PC-3 (cell line): Measurements from ENCODE around the gene BARHL1. TPM values are rescaled to one million over a fixed set of nuclear protein-coding genes. Genes with fewer than 3 reads are reported as not detected.

Source experiments
- ATAC-seq: fragments of 200-7000 bp; cut with Tn5 transposase; 2 replicates; pipeline ENCODE4 v1.9.1; 2020; ENCODE audit warnings: mild to moderate bottlenecking, moderate library complexity
- Bru-seq: library from RNA; stranded (reverse); fragments of 400-500 nt; gene quantifications from one replicate; lab custom pipeline; 2021; lab: Mats Ljungman, UMichigan
- BruChase-seq, 2 experiments: library from RNA; stranded (reverse); fragments of 400-500 nt; gene quantifications; one replicate each; lab custom pipeline; 2021; lab: Mats Ljungman, UMichigan
- BruUV-seq: library from RNA; stranded (reverse); fragments of 400-500 nt; replicated peaks from 2 replicates; lab custom pipeline; 2021; lab: Mats Ljungman, UMichigan
- CTCF ChIA-PET: fragments of 300-600 bp; sonication (Branson Sonifier 250); formaldehyde crosslinking; loops from one replicate; lab custom pipeline; 2022; ENCODE audit warnings: antibody characterized with exemption; lab: Charles Lee
- POLR2A ChIA-PET: fragments of 300-600 bp; sonication (Branson Sonifier 250); formaldehyde crosslinking; loops from one replicate; lab custom pipeline; 2022; ENCODE audit warnings: antibody characterized with exemption; ENCODE audit not compliant: unreplicated experiment; lab: Charles Lee
- DNase-seq: peaks from one replicate; pipeline ENCODE4 v3.0.0-alpha.2; 2015
- H2AFZ ChIP-seq: fragments of 300-600 bp; sonication (generic); 2 replicates; pipeline ENCODE4 v1.6.0; 2016; ENCODE audit warnings: antibody characterized with exemption, low read length
- H3F3A ChIP-seq: fragments of 300-600 bp; sonication (generic); one replicate; pipeline ENCODE4 v1.6.0; 2017; ENCODE audit warnings: antibody characterized with exemption, low read length, control low read depth, mild to moderate bottlenecking; ENCODE audit not compliant: unreplicated experiment
- H3K27ac ChIP-seq: fragments of 300-600 bp; sonication (generic); 2 replicates; pipeline ENCODE4 v1.5.1; 2016; ENCODE audit warnings: mild to moderate bottlenecking, low read length
- H3K27me3 ChIP-seq: fragments of 300-600 bp; sonication (generic); 2 replicates; pipeline ENCODE4 v1.6.1; 2016; ENCODE audit warnings: low read length, mixed read lengths
- H3K36me3 ChIP-seq: fragments of 300-600 bp; sonication (generic); 2 replicates; pipeline ENCODE4 v1.6.1; 2016; ENCODE audit warnings: low read depth, mixed run types, low read length, mixed read lengths
- H3K4me1 ChIP-seq: fragments of 300-600 bp; sonication (generic); 2 replicates; pipeline ENCODE4 v1.5.1; 2016; ENCODE audit warnings: low read length; ENCODE audit not compliant: insufficient read depth
- H3K4me2 ChIP-seq: fragments of 300-600 bp; sonication (generic); 2 replicates; pipeline ENCODE4 v1.6.0; 2016; ENCODE audit warnings: low read length
- H3K4me3 ChIP-seq: fragments of 300-600 bp; sonication (generic); 2 replicates; pipeline ENCODE4 v1.5.1; 2016; ENCODE audit warnings: mild to moderate bottlenecking, low read length, mixed read lengths
- H3K79me2 ChIP-seq: fragments of 300-600 bp; sonication (generic); 2 replicates; pipeline ENCODE4 v1.6.1; 2017; ENCODE audit warnings: low read length, mixed read lengths
- H3K9ac ChIP-seq: fragments of 300-600 bp; sonication (generic); 2 replicates; pipeline ENCODE4 v1.6.0; 2016; ENCODE audit warnings: mild to moderate bottlenecking, low read length
- H3K9me2 ChIP-seq: fragments of 300-600 bp; sonication (generic); replicated peaks from 2 replicates; pipeline ENCODE4 v1.6.1; 2016; ENCODE audit warnings: mixed run types, low read length, mixed read lengths
- H3K9me3 ChIP-seq: fragments of 300-600 bp; sonication (generic); 2 replicates; pipeline ENCODE4 v1.6.1; 2016; ENCODE audit warnings: low read length, mixed read lengths
- H4K20me1 ChIP-seq: fragments of 300-600 bp; sonication (generic); 2 replicates; pipeline ENCODE4 v1.6.1; 2016; ENCODE audit warnings: low read length, mixed read lengths
- EZH2 ChIP-seq: fragments of 300-600 bp; sonication (generic); IDR thresholded peaks from one replicate; pipeline ENCODE4 v1.6.1; 2017; ENCODE audit warnings: antibody characterized with exemption, mild to moderate bottlenecking, low read length; ENCODE audit not compliant: unreplicated experiment
- EZH2phosphoT487 ChIP-seq: fragments of 300-600 bp; sonication (generic); IDR thresholded peaks from 2 replicates; pipeline ENCODE4 v1.6.1; 2018; ENCODE audit warnings: mild to moderate bottlenecking, antibody characterized with exemption, low read length, borderline replicate concordance
- intact Hi-C: fragments of 100-400 bp; cut with micrococcal nuclease; formaldehyde crosslinking; loops from 2 replicates; pipeline ENCODE4 v1.9.0; 2023
- long read RNA-seq: library from polyadenylated mRNA; unstranded; transcript quantifications from one replicate; pipeline ENCODE4 v2.0.0, GENCODE V29; 2021; ENCODE audit not compliant: unreplicated experiment
- total RNA-seq: library from RNA; depleted of rRNA; stranded (reverse); fragments of >200 nt; gene quantifications from 2 replicates; pipeline ENCODE4 v1.2.3, GENCODE V29; 2014; rRNA removed
- TF ChIP-seq, protein P1 (sequence below): fragments of 300-600 bp; sonication (generic); conservative IDR thresholded peaks from 2 replicates; pipeline ENCODE4 v1.5.1; 2017; ENCODE audit warnings: antibody characterized with exemption, low read depth, mild to moderate bottlenecking, low read length

The BARHL1 gene
- total RNA-seq (not detected in 2 replicates), Bru-seq, nascent RNA (not detected), BruChase-seq, experiment 1, labeled RNA remaining after a 6-hour chase (not detected), BruChase-seq, experiment 2, labeled RNA remaining after a 2-hour chase (percentile 8 among the genes with signal in this experiment)
- long read RNA-seq = 0 reads

DNA sequence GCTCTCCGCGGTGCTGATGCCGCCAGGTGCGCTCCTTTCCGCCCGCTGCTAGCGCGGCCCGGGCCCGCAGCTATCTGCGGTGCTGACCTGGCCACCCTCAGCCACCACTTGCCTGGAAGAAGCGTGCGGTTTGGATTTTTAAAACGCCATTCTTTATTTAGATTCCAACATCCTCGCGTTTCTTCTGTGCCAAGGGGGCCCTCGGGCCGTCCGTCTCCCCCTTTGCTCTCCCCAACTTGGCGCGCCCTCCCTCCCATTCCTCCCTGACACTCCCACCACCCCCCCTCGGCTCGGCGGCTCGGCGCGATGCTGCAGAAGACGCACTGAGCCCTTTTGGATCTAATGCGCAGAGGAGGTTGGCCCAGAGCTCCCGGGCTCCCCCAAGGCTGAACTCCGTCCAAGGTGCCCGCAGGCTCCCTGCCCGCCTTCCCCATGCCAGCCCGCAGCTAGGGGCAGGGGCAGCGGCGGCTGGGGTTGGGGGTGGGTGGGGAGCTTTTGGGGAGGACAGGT is at the start of gene BARHL1:
Gene BARHL1 (plus strand): TSS at position 331 of the 510 bp plus-strand sequence. CDS start 192 bp downstream, outside the sequence.
- CTCF ChIA-PET = no interaction called here

DNA sequence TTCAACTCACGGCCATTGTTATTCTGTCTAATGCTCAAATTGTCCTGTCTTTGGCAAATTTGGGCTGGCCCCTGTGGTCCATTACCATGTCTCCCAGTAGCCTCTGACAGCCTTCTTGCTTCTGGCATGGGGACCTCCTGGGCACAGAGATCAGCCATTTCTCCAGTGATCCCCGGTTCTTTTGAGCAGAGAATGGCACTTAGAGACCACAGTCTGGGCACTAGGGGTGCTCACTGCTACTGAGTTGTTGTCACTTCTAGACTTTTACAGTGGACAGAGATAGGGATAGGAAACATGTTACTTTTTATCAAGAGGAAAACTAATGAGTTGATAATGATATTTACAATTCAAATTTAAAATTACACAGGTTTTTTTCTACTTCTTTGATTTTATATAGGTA is 47.6 kb upstream of the BARHL1 start:
- no peak for ATAC-seq
- BruUV-seq = no TSS peak
- DNase-seq = no peak
- no peaks in the 10 kb centered on the region for H3K9me3 ChIP-seq
- no peaks in the 10 kb centered on the region for H3F3A ChIP-seq
- CTCF ChIA-PET = no interaction called here
- H3K27ac ChIP-seq = no peak overlapping the region
- POLR2A ChIA-PET = no interaction called here
- peaks cover 12% of the 10 kb centered on the region; the same call in 1 of the 2 replicates for H3K27me3 ChIP-seq
- no peaks in the 10 kb centered on the region for H3K4me1 ChIP-seq
- TF ChIP-seq EZH2 = no peak
- TF ChIP-seq, protein P1, sequence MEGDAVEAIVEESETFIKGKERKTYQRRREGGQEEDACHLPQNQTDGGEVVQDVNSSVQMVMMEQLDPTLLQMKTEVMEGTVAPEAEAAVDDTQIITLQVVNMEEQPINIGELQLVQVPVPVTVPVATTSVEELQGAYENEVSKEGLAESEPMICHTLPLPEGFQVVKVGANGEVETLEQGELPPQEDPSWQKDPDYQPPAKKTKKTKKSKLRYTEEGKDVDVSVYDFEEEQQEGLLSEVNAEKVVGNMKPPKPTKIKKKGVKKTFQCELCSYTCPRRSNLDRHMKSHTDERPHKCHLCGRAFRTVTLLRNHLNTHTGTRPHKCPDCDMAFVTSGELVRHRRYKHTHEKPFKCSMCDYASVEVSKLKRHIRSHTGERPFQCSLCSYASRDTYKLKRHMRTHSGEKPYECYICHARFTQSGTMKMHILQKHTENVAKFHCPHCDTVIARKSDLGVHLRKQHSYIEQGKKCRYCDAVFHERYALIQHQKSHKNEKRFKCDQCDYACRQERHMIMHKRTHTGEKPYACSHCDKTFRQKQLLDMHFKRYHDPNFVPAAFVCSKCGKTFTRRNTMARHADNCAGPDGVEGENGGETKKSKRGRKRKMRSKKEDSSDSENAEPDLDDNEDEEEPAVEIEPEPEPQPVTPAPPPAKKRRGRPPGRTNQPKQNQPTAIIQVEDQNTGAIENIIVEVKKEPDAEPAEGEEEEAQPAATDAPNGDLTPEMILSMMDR = no peak
- no peak for TF ChIP-seq EZH2phosphoT487
- H3K36me3 ChIP-seq = no peaks in the 10 kb centered on the region
- no peaks in the 10 kb centered on the region for H3K9me2 ChIP-seq
- no peak overlapping the region for H2AFZ ChIP-seq
- H3K9ac ChIP-seq = no peak overlapping the region
- intact Hi-C loops = no loop called here
- no peaks in the 10 kb centered on the region for H4K20me1 ChIP-seq
- no peak overlapping the region for H3K4me2 ChIP-seq
- H3K79me2 ChIP-seq = no peaks in the 10 kb centered on the region
- no peak overlapping the region for H3K4me3 ChIP-seq

More for the DNA sequence above, at the start of gene BARHL1:
- TF ChIP-seq, protein P1 = no peak
- TF ChIP-seq EZH2 (no peak), EZH2phosphoT487 (no peak)
- intact Hi-C loops = no loop called here
- Histone ChIP-seq H3F3A (no peaks in the 10 kb centered on the region), H3K27me3 (no peaks in the 10 kb centered on the region), H3K4me2 (peak within 1 kb of the TSS; percentile 64), H3K27ac (no peak within 1 kb of the TSS), H3K79me2 (no peaks in the 10 kb centered on the region), H3K4me1 (no peaks in the 10 kb centered on the region), H4K20me1 (no peaks in the 10 kb centered on the region), H3K9me3 (no peaks in the 10 kb centered on the region), H3K4me3 (peak within 1 kb of the TSS; percentile 44), H3K36me3 (no peaks in the 10 kb centered on the region), H3K9ac (no peak within 1 kb of the TSS), H2AFZ (no peak within 1 kb of the TSS), H3K9me2 (no peaks in the 10 kb centered on the region)
- no peak for DNase-seq
- BruUV-seq = no TSS peak
- no peak for ATAC-seq
- POLR2A ChIA-PET = no interaction called here

DNA sequence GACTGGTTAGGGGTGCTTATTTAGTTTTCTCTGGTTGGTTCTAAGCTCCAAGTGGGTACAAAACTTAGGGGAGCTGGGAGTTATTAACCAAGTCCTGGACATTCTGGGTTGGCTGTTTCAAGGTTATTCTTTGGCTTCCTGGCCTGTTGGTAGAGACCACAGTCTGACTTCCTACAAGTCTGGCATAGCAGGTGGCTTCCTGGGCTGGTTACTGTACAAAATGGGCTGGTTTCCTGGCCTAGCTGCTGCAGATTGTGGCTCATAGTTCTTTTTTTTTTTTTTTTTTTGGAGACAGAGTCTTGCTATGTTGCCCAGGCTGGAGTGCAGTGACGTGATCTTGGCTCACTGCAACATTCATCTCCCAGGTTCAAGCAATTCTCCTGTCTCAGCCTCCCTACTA is 46.3 kb upstream of the BARHL1 start:
- DNase-seq (no peak), ATAC-seq (no peak)
- Histone ChIP-seq H3K27me3 (peaks cover 4% of the 10 kb centered on the region; the same call in 1 of the 2 replicates), H3K27ac (no peak overlapping the region), H3K79me2 (no peaks in the 10 kb centered on the region), H4K20me1 (no peaks in the 10 kb centered on the region), H3K4me2 (no peak overlapping the region), H3K9ac (no peak overlapping the region), H3K9me3 (no peaks in the 10 kb centered on the region), H2AFZ (no peak overlapping the region), H3K9me2 (no peaks in the 10 kb centered on the region), H3K36me3 (no peaks in the 10 kb centered on the region), H3K4me3 (no peak overlapping the region), H3K4me1 (no peaks in the 10 kb centered on the region), H3F3A (no peaks in the 10 kb centered on the region)
- TF ChIP-seq EZH2phosphoT487 = no peak
- TF ChIP-seq, protein P1 = no peak
- TF ChIP-seq EZH2 = no peak
- no TSS peak for BruUV-seq
- ChIA-PET POLR2A (no interaction called here), CTCF (no interaction called here)
- intact Hi-C loops = no loop called here
